Lung (tissue), 12 donors: ENCODE results near the gene TPST2. TPM values are rescaled to one million over a fixed set of nuclear protein-coding genes. Genes with fewer than 3 reads are reported as not detected.

Source experiments
- ATAC-seq: fragments of 200-7000 bp; cut with Tn5 transposase; one replicate; pipeline ENCODE4 v1.9.1; 2020; ENCODE audit warnings: moderate number of reproducible peaks; ENCODE audit not compliant: insufficient read depth, low FRiP score
- DNase-seq, 3 donors: peaks; one replicate each; pipeline ENCODE4 v3.0.0-alpha.2; 2013 to 2017
- H3K27ac ChIP-seq, 2 donors: one replicate each; pipeline ENCODE4 v1.5.1; 2013; ENCODE audit warnings: mild to moderate bottlenecking in 2 of 2, moderate library complexity in 2 of 2, control low read depth in 1 of 2, inconsistent platforms in 1 of 2, low read depth in 1 of 2, low read length in 1 of 2
- H3K27me3 ChIP-seq, 3 donors: one replicate each; pipeline ENCODE4 v1.5.1; 2013; ENCODE audit warnings: low read length in 2 of 3; ENCODE audit not compliant: control insufficient read depth in 3 of 3, insufficient read depth in 3 of 3
- H3K36me3 ChIP-seq, 4 donors: one replicate each; pipeline ENCODE4 v1.5.1; 2013; ENCODE audit warnings: low read length in 4 of 4, mild to moderate bottlenecking in 1 of 4, moderate library complexity in 1 of 4; ENCODE audit not compliant: control insufficient read depth in 4 of 4, insufficient read depth in 4 of 4
- H3K4me1 ChIP-seq, 5 donors: one replicate each; pipeline ENCODE4 v1.5.1; 2013; ENCODE audit warnings: low read length in 5 of 5, mild to moderate bottlenecking in 2 of 5, moderate library complexity in 1 of 5; ENCODE audit not compliant: control insufficient read depth in 5 of 5, insufficient read depth in 5 of 5
- H3K4me3 ChIP-seq: one replicate; pipeline ENCODE4 v1.5.1; 2013; ENCODE audit warnings: mild to moderate bottlenecking, control low read depth, moderate library complexity
- H3K9ac ChIP-seq, 2 donors: one replicate each; pipeline ENCODE4 v1.5.1; 2013; ENCODE audit warnings: low read length in 2 of 2, control low read depth in 1 of 2; ENCODE audit not compliant: insufficient read depth in 1 of 2
- H3K9me3 ChIP-seq, 4 donors: one replicate each; pipeline ENCODE4 v1.5.1; 2013; ENCODE audit warnings: low read length in 3 of 4, mild to moderate bottlenecking in 1 of 4, moderate library complexity in 1 of 4; ENCODE audit not compliant: control insufficient read depth in 4 of 4, insufficient read depth in 3 of 4
- WGBS, 2 donors: extraction: QIAGEN DNeasy Blood & Tissue Kit; methylation state at CpG; one replicate each; pipeline ENCODE4 v1.1.7; 2013; 5-methylcytosine and 5-hydroxymethylcytosine counted together
- polyA plus RNA-seq, 2 donors: library from polyadenylated mRNA; stranded (reverse); fragments of 200-250 nt; gene quantifications; one replicate each; pipeline ENCODE4 v1.2.1, GENCODE V29; 2013
- total RNA-seq, 2 donors: library from RNA; depleted of rRNA in 1 of 2; stranded (reverse); fragments of >200 nt in 1 of 2; gene quantifications; one replicate each; pipeline ENCODE4 v1.2.1, GENCODE V29; 2014 to 2021
- TF ChIP-seq, protein P1 (sequence below): IDR thresholded peaks from 2 replicates; pipeline ENCODE4 v1.5.1; 2012; ENCODE audit warnings: mild to moderate bottlenecking; ENCODE audit errors: control extremely low read depth, extremely low read depth
- donor health status: control.
- donor health status: control.
- donor health status: Bipolar disorder and iron deficiency.
- donor health status: healthy.
- donor health status: DM: yes; HTN: yes; CAD: no.

Gene TPST2
- total and polyA plus RNA-seq, 4 donors = 32.6 to 72.3 (median 59.9) TPM

DNA sequence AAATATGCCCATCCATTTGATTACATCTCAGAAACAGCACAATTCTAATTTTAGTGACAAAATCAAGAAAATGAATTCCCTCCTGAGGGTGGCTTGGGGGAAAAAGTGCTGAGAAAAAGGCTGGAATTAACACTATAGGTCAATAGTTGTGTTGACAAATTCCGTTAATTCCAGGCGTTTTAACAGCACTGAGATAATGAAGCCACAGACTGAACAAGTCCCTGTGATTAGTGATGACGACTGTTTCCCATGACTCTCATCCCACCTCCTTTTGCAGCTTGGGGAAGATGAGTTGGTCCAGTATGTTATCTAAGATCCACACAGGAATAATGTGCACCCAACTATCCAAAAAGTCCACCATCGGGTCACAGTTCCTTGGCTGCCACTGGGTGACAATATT, 93.5 kb downstream of the TPST2 start:
- H3K36me3 ChIP-seq = peaks cover 53 to 67% (median 58%) of the 10 kb centered on the region in 4 donors
- ATAC-seq (no peak), DNase-seq (no peak)
- no peak overlapping the region for H3K4me3 ChIP-seq
- H3K27ac ChIP-seq = no peak overlapping the region
- H3K4me1 ChIP-seq = no peaks in the 10 kb centered on the region
- 92 to 93% methylated on average over 4 of the region's 4 CpGs for WGBS, 2 donors
- TF ChIP-seq, protein P1, sequence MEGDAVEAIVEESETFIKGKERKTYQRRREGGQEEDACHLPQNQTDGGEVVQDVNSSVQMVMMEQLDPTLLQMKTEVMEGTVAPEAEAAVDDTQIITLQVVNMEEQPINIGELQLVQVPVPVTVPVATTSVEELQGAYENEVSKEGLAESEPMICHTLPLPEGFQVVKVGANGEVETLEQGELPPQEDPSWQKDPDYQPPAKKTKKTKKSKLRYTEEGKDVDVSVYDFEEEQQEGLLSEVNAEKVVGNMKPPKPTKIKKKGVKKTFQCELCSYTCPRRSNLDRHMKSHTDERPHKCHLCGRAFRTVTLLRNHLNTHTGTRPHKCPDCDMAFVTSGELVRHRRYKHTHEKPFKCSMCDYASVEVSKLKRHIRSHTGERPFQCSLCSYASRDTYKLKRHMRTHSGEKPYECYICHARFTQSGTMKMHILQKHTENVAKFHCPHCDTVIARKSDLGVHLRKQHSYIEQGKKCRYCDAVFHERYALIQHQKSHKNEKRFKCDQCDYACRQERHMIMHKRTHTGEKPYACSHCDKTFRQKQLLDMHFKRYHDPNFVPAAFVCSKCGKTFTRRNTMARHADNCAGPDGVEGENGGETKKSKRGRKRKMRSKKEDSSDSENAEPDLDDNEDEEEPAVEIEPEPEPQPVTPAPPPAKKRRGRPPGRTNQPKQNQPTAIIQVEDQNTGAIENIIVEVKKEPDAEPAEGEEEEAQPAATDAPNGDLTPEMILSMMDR = no peak
- H3K27me3 ChIP-seq = no peaks in the 10 kb centered on the region
- no peak overlapping the region for H3K9ac ChIP-seq
- H3K9me3 ChIP-seq = no peaks in the 10 kb centered on the region

DNA sequence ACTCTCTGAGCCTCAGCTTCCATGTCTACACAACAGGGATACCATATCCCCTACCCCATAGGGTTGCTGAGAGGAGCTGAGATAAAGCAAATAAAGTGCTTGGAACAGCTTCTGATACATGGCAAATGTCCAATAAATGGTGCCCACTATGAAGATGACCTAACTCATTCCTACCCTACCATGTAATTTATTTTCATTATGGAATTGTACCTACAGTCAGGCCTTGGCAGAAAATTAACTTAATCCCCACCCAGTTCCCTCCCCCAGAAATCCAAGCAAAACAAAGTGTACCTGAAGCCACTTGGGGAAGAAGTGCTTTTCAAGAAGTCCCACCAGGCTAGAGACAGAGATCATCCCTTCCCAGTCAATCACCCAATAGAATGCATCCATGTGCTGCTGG, 95.4 kb downstream of the TPST2 start:
- no peak for ATAC-seq
- peaks cover 53 to 68% (median 60%) of the 10 kb centered on the region in 4 donors for H3K36me3 ChIP-seq

DNA sequence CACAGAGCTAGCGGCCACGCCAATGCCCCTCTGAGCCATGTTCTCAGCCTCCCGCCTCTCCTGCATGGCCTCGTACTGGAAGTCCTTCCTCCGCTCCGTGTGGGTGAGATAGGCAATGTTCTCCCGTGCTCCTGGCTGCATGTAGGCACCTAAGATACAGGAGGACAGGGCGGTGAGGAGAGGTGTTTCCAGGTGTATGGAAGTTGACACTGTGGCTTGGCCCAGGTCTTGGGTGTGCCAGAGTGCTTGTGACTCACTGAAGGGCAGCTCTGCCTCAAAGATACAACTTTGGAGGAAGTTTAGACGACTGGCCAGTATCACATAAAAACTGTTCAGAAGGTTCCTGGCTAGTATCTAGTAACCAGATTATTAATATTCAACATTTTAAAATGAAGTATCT, 97.7 kb downstream of the TPST2 start:
- Histone ChIP-seq H3K27me3 (no peaks in the 10 kb centered on the region), H3K4me1 (no peaks in the 10 kb centered on the region), H3K4me3 (no peak overlapping the region), H3K9me3 (no peaks in the 10 kb centered on the region), H3K36me3 (peaks cover 56 to 74% (median 64%) of the 10 kb centered on the region in 4 donors), H3K27ac (no peak overlapping the region), H3K9ac (no peak overlapping the region)
- DNase-seq (no peak), ATAC-seq (no peak)
- TF ChIP-seq, protein P1 = no peak
- WGBS, 2 donors = 93 to 95% methylated on average over 9 of the region's 9 CpGs

More for the DNA sequence above, 95.4 kb downstream of the TPST2 start:
- Histone ChIP-seq H3K27ac (no peak overlapping the region), H3K9ac (no peak overlapping the region), H3K4me1 (no peaks in the 10 kb centered on the region), H3K27me3 (no peaks in the 10 kb centered on the region), H3K4me3 (no peak overlapping the region), H3K9me3 (no peaks in the 10 kb centered on the region)
- no peak for DNase-seq
- TF ChIP-seq, protein P1 = no peak

DNA sequence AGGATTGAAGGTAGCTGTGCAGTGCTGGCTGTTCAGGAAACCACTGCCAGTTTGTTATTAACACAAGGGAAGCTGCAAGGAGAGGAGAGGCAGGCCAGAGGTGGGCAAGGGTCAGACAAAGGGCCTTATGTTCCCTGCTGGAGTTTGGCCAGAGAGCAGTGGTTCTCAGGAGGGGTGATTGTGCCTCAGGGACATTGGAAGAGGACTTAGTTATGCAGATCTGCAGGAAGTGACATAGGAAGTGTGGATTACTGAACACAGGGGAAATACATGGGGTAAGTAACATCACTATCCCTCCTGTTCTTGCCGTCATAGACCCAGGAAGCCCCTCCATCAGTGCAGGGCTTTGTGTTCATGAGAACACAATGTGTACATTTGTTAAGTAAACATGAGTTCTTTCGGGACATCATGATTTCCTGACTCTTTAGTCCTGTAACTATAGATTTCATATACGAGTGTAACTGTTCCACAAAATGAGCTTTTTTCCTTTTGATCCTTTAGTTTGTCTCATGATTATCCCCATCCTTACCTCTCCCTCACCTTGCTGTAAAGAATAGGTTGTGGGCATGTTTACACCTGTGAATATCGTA, 100.4 kb downstream of the TPST2 start:
- WGBS, 2 donors = 69 to 70% methylated on average over 4 of the region's 4 CpGs
- Histone ChIP-seq H3K27me3 (no peaks in the 10 kb centered on the region), H3K9ac (no peak overlapping the region), H3K36me3 (peaks cover 44 to 51% (median 47%) of the 10 kb centered on the region in 4 donors), H3K9me3 (no peaks in the 10 kb centered on the region), H3K4me1 (peaks cover 0 to 7% (median under 1%) of the 10 kb centered on the region in 5 donors), H3K27ac (no peak overlapping the region), H3K4me3 (no peak overlapping the region)
- ATAC-seq (no peak), DNase-seq (no peak)
- TF ChIP-seq, protein P1 = no peak
